ENCODE measurements around the gene NTM. TPM values are rescaled to one million over a fixed set of nuclear protein-coding genes. Genes with fewer than 3 reads are reported as not detected.

Gene NTM
- total RNA-seq, 1 experiment from 2014 or later = not detected

- Histone ChIP-seq H3K36me3 (ENCODE audit: control insufficient read depth in 1 of 2, insufficient read depth in 2 of 2, low read length in 2 of 2) (no peaks in the 10 kb centered on the region), H3K79me2 (ENCODE audit: insufficient read depth, low read length) (no peaks in the 10 kb centered on the region), H3K4me1 (ENCODE audit: control insufficient read depth in 1 of 2, insufficient read depth in 2 of 2, low read length in 2 of 2) (no peaks in the 10 kb centered on the region), H3K4me2 (ENCODE audit: low read length) (no peak overlapping the region), H3K9me3 (ENCODE audit: control insufficient read depth in 1 of 2, insufficient read depth in 1 of 2, low read depth in 1 of 2, low read length in 2 of 2) (peaks cover 10 to 34% of the 10 kb centered on the region in 2 experiments; a peak in 2 of 4 replicates), H2AFZ (ENCODE audit: low read depth, low read length, poor library complexity, severe bottlenecking) (no peak overlapping the region), H3K27me3 (ENCODE audit: insufficient read depth, low read length) (no peaks in the 10 kb centered on the region), H3K9ac (ENCODE audit: low read length) (no peak overlapping the region), H4K20me1 (ENCODE audit: insufficient read depth) (no peaks in the 10 kb centered on the region), H3K27ac (ENCODE audit: low read depth, low read length) (no peak overlapping the region), H3K4me3 (replicated peaks in 1 of 2; ENCODE audit: low read depth in 1 of 2, low read length in 2 of 2) (no peak overlapping the region), H3K9me2 (ENCODE audit: insufficient read depth) (no peaks in the 10 kb centered on the region)
- no TSS peak for BruUV-seq (replicated peaks)
- RAD21 ChIA-PET (ENCODE audit: low non-redundant PET in 1 of 2, low total read pairs in 2 of 2, uncharacterized antibody in 2 of 2, unreplicated experiment in 2 of 2) = no interaction called here
- intact Hi-C loops (cut with micrococcal nuclease) = no loop called here
- TF ChIP-seq ZNF274 (IDR thresholded peaks at IDR 0.05; ENCODE audit: low read depth, low read length) = no peak
- TF ChIP-seq EGR1 (IDR thresholded peaks at IDR 0.05; ENCODE audit: low read depth) = no peak
- no peak for TF ChIP-seq YY1 (IDR thresholded peaks at IDR 0.05; ENCODE audit: extremely low read depth, insufficient replicate concordance, low read depth, low read length)
- no peak for TF ChIP-seq MAX (IDR thresholded peaks at IDR 0.05)
- no peak for TF ChIP-seq SRF (IDR thresholded peaks at IDR 0.05; ENCODE audit: low read depth)
- no peak for TF ChIP-seq REST (IDR thresholded peaks at IDR 0.05; ENCODE audit: low read depth)
- TF ChIP-seq CTCF (IDR thresholded peaks at IDR 0.05 in 2 of 3, conservative IDR thresholded peaks at IDR 0.05 in 1 of 3; ENCODE audit: borderline replicate concordance in 1 of 3, insufficient read depth in 1 of 3, low read depth in 2 of 3, low read length in 2 of 3) = no peak
- no peak for TF ChIP-seq EZH2phosphoT487 (IDR thresholded peaks at IDR 0.05; ENCODE audit: borderline replicate concordance)
- no peak for TF ChIP-seq SIN3A (IDR thresholded peaks at IDR 0.05; ENCODE audit: low read depth)
- no peak for TF ChIP-seq ZFX (IDR thresholded peaks at IDR 0.05)
- no peak for TF ChIP-seq TCF7L2 (IDR thresholded peaks at IDR 0.05; ENCODE audit: borderline replicate concordance, extremely low read depth, insufficient read depth, insufficient read length)
- TF ChIP-seq SP1 (IDR thresholded peaks at IDR 0.05; ENCODE audit: low read depth) = no peak
- no peak for DNase-seq (ENCODE audit: low read depth, low spot score)
- ATAC-seq = no peak
- CTCF ChIA-PET = no interaction called here
- POLR2A ChIA-PET = no interaction called here
Measured at GRCh38 chr11:131871006-131871405, 500.6 kb downstream of the NTM start.

All from HCT116 (cell line).